ENCODE data around the gene ERVK3-1. TPM values are rescaled to one million over a fixed set of nuclear protein-coding genes. Genes with fewer than 3 reads are reported as not detected.
"Not testable (repeated sequence)": the region's sequence is repeated elsewhere in the genome, so short reads cannot be mapped to it uniquely, and the experiment has no call there.

ERVK3-1 gene
- total RNA-seq: 40.4 and 51.0 TPM in 2 replicates

DNA sequence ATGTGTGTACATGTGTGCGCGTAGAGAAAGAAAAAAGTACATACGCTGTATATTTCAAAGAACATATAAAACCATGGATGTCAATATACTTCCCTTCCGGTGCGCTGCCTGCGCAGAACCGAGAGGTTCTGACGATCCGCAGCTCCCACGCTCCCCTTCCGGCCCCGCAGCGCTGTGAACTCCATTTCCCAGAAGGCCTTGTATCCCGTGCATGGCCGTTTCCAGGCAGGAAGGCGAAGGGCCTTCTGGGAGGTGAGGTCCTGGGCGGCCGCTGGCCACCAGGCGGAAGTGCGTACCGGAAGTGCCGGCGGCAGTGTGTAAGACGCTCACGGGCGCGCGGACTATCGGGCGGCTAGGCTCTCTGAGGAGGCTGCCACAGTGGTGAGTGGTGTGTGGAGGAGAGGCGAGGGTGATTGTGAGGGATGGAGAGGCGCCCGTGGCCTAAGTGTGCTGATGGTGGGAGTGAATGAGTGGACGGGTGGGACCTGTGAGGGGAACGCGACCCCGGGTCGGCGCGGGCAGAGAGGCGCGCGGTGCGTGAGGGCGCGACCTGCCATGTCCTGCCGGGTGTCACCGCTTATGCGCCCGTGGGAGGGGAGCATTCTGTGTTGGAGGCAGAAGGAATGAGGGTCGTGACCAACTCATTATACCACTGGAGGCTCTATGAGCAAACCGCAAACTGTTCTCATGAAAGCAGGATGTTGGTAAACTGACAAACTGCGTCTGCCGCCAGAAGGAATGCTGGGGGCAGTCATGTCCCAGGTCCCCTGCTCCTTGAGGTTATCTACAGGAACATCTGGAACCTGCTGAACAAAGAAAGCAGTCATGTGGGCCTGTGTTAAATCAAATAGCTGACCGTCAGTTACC is at the start of gene ERVK3-1:
Gene ERVK3-1 (plus strand): TSS at position 313 of the 867 bp plus-strand sequence. CDS start 6,792 bp downstream, outside the sequence.
- peak; percentile 72 for DNase-seq (ENCODE audit: low read depth)
- no peak for TF ChIP-seq CTCF (conservative IDR thresholded peaks at IDR 0.05; ENCODE audit: low read depth, low read length)
- H3K4me3 ChIP-seq (ENCODE audit: low read depth, low read length): peak within 1 kb of the TSS; percentile 75

DNA sequence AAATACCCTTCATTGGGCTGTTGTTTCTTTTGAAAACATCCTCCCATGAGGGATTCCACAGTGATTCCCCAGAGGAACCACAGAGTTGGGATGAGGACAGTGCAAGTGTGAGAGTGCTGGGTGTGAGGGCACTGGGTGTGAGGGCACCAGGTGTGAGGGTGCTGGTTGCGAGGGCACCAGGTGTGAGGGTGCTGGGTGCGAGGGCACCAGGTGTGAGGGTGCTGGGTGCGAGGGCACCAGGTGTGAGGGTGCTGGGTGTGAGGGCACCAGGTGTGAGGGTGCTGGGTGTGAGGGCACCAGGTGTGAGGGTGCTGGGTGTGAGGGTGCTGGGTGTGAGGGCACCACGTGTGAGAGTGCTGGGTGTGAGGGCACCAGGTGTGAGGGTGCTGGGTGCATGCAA is 46.9 kb upstream of the ERVK3-1 start:
- not testable (repeated sequence) for H3K4me3 ChIP-seq (ENCODE audit: low read depth, low read length); DNase-seq (ENCODE audit: low read depth)

- no peak for DNase-seq (ENCODE audit: low read depth)
- no peak overlapping the region for H3K4me3 ChIP-seq (ENCODE audit: low read depth, low read length)
- TF ChIP-seq CTCF (conservative IDR thresholded peaks at IDR 0.05; ENCODE audit: low read depth, low read length): no peak
Observed at GRCh38 chr19:58261600-58261967, 43.6 kb upstream of the ERVK3-1 start.

DNA sequence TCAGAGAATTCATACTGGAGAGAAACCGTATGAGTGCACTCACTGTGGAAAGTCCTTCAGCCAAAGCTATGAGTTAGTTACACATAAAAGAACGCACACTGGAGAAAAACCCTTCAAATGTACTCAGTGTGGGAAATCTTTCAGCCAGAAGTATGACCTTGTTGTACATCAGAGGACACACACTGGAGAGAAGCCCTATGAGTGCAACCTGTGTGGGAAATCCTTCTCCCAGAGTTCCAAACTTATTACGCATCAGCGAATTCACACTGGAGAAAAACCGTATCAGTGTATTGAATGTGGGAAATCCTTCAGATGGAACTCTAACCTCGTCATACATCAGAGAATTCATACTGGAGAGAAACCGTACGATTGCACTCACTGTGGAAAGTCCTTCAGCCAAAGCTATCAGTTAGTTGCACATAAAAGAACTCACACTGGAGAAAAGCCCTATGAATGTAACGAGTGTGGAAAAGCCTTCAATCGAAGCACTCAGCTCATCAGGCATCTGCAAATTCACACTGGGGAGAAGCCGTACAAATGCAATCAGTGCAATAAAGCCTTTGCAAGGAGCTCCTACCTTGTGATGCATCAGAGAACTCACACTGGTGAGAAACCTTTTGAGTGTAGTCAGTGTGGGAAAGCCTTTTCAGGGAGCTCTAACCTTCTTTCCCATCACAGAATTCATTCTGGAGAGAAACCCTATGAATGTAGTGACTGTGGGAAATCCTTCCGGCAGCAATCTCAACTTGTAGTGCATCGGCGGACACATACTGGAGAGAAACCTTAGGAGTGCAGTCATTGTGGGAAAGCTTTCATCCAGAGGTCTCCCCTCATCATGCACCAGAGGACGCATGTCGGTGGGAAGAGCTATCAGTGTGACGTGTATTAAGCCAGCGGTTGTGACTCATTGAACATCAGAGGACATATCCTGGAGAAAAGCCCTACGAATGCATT is 42.9 kb upstream of the ERVK3-1 start:
- no peak for DNase-seq (ENCODE audit: low read depth)
- H3K4me3 ChIP-seq (ENCODE audit: low read depth, low read length): no peak overlapping the region
- TF ChIP-seq CTCF (conservative IDR thresholded peaks at IDR 0.05; ENCODE audit: low read depth, low read length): no peak

GRCh38 chr19:58262922-58263296 is 42.3 kb upstream of the ERVK3-1 start:
- no peak for DNase-seq (ENCODE audit: low read depth)
- no peak for TF ChIP-seq CTCF (conservative IDR thresholded peaks at IDR 0.05; ENCODE audit: low read depth, low read length)
- no peak overlapping the region for H3K4me3 ChIP-seq (ENCODE audit: low read depth, low read length)

- no peak overlapping the region for H3K4me3 ChIP-seq (ENCODE audit: low read depth, low read length)
- TF ChIP-seq CTCF (conservative IDR thresholded peaks at IDR 0.05; ENCODE audit: low read depth, low read length): no peak
- no peak for DNase-seq (ENCODE audit: low read depth)
Observed at GRCh38 chr19:58265100-58265499, 40.1 kb upstream of the ERVK3-1 start.

GRCh38 chr19:58268344-58268743 is 36.8 kb upstream of the ERVK3-1 start:
- TF ChIP-seq CTCF (conservative IDR thresholded peaks at IDR 0.05; ENCODE audit: low read depth, low read length): no peak
- DNase-seq (ENCODE audit: low read depth): no peak
- no peak overlapping the region for H3K4me3 ChIP-seq (ENCODE audit: low read depth, low read length)

Data from epithelial cell of proximal tubule (primary cell).